HG03469 (cell line): ENCODE results near the gene MESP2.
"Not testable (repeated sequence)": the region's sequence is repeated elsewhere in the genome, so short reads cannot be mapped to it uniquely, and the experiment has no call there.

Experiments used
- ATAC-seq: cut with Tn5 transposase; IDR thresholded peaks from one replicate; pipeline ENCODE4 v1.9.1; 2021; ENCODE audit warnings: mild to moderate bottlenecking, moderate library complexity, moderate number of reproducible peaks; ENCODE audit not compliant: unreplicated experiment

The MESP2 gene

GRCh38 chr15:89777782-89778380 lies 1.7 kb downstream of the MESP2 start:
- ATAC-seq, result no peak

GRCh38 chr15:89778861-89779260 lies 2.7 kb downstream of the MESP2 start:
- no peak for ATAC-seq

- ATAC-seq, result no peak
Observed at GRCh38 chr15:89780601-89781000, 4.5 kb downstream of the MESP2 start.

GRCh38 chr15:89781055-89781454 lies 4.9 kb downstream of the MESP2 start:
- ATAC-seq, result no peak

- ATAC-seq, result no peak
Observed at GRCh38 chr15:89781891-89782618, 5.9 kb downstream of the MESP2 start.

GRCh38 chr15:89782619-89782950 lies 6.5 kb downstream of the MESP2 start:
- not testable (repeated sequence) for ATAC-seq

- ATAC-seq, result no peak
Observed at GRCh38 chr15:89783111-89783860, 7.2 kb downstream of the MESP2 start.

GRCh38 chr15:89783861-89784685 lies 7.9 kb downstream of the MESP2 start:
- ATAC-seq, result no peak

- ATAC-seq, result no peak
Observed at GRCh38 chr15:89784686-89784960, 8.5 kb downstream of the MESP2 start.

- no peak for ATAC-seq
Observed at GRCh38 chr15:89785064-89785773, 9.1 kb downstream of the MESP2 start.

GRCh38 chr15:89785774-89786140 lies 9.6 kb downstream of the MESP2 start:
- ATAC-seq, result no peak

GRCh38 chr15:89787944-89788343 lies 11.8 kb downstream of the MESP2 start:
- ATAC-seq, result no peak

GRCh38 chr15:89788585-89788984 lies 12.5 kb downstream of the MESP2 start:
- not testable (repeated sequence) for ATAC-seq

GRCh38 chr15:89790206-89790605 lies 14.1 kb downstream of the MESP2 start:
- no peak for ATAC-seq

- no peak for ATAC-seq
Observed at GRCh38 chr15:89790661-89791060, 14.5 kb downstream of the MESP2 start.

GRCh38 chr15:89792106-89792805 lies 16.1 kb downstream of the MESP2 start:
- no peak for ATAC-seq

- ATAC-seq, result no peak
Observed at GRCh38 chr15:89794627-89795241, 18.6 kb downstream of the MESP2 start.

GRCh38 chr15:89795996-89796395 lies 19.9 kb downstream of the MESP2 start:
- no peak for ATAC-seq

- ATAC-seq, result no peak
Observed at GRCh38 chr15:89797678-89798201, 21.6 kb downstream of the MESP2 start.
